8988T (cell line): ENCODE data around the gene TRAF5.
"Not testable (repeated sequence)": the region's sequence is repeated elsewhere in the genome, so short reads cannot be mapped to it uniquely, and the experiment has no call there.

Experiments used
- DNase-seq: peaks from one replicate; pipeline ENCODE4 v3.0.0; 2011

Gene TRAF5, protein sequence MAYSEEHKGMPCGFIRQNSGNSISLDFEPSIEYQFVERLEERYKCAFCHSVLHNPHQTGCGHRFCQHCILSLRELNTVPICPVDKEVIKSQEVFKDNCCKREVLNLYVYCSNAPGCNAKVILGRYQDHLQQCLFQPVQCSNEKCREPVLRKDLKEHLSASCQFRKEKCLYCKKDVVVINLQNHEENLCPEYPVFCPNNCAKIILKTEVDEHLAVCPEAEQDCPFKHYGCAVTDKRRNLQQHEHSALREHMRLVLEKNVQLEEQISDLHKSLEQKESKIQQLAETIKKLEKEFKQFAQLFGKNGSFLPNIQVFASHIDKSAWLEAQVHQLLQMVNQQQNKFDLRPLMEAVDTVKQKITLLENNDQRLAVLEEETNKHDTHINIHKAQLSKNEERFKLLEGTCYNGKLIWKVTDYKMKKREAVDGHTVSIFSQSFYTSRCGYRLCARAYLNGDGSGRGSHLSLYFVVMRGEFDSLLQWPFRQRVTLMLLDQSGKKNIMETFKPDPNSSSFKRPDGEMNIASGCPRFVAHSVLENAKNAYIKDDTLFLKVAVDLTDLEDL

DNA sequence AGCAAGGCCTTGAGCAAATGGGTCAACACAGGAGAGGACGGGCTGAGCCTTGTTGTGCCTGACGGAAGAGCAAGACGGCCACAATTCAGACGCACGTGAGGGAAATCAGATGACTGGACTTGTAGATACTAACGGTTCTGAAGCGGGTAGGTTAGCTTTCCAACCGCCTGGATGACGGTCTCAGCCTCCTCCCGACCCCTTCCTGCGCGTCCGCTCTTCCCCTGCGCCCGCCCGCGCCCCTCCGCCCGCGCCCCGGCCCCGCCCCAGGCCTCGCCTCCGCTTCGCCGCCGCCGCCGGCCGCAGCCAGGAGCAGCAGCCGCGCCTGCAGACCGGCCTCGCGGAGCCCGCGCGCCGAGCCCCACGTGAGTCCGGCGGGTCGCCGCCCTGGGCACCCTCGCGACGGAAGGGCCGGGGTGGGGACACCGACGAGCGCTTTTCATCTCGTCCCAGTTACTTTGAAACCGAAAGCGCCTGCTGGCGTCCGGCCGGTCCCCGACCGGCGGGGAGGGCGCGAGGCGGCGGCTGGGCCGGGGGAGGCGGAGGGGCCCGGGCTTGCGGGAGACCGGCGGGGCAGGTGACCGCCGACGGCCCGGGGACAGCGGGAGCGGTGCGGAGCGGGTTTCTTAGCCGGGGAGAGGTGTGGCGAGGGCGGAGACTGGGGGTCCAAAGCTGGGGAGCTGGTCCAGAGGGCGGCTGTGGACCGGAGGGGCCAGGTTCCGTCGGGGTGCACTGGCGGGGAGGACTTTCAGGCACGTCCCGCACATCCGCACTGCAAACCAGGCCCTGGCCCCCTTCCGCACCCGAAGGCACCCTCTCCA is at the start of gene TRAF5:
Gene TRAF5, plus strand, starts transcription at position 306 of the 818 bp plus-strand sequence. CDS start 26,407 bp downstream, outside the sequence.
- DNase-seq = peak; percentile 61

- DNase-seq = no peak
Measured at GRCh38 chr1:211279340-211279739, 47.3 kb upstream of the TRAF5 start.

DNA sequence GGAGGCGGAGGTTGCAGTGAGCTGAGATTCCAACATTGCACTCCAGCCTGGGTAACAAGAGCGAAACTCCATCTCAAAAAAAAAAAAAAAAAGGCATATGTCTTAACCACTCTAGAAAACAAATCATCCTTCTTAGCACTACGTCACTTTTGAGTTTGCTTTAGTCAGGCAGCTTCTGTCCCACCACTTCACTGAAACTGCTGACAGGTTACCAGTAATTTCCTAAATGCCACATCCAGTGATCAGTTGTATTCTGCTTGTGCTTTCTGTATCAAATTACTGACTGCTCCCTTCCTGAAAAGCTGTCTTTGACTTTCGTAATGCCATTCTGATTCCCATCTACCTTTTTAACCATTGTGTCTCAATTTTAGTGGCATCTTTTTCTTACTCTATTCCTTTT is 45.7 kb upstream of the TRAF5 start:
- no peak for DNase-seq

DNA sequence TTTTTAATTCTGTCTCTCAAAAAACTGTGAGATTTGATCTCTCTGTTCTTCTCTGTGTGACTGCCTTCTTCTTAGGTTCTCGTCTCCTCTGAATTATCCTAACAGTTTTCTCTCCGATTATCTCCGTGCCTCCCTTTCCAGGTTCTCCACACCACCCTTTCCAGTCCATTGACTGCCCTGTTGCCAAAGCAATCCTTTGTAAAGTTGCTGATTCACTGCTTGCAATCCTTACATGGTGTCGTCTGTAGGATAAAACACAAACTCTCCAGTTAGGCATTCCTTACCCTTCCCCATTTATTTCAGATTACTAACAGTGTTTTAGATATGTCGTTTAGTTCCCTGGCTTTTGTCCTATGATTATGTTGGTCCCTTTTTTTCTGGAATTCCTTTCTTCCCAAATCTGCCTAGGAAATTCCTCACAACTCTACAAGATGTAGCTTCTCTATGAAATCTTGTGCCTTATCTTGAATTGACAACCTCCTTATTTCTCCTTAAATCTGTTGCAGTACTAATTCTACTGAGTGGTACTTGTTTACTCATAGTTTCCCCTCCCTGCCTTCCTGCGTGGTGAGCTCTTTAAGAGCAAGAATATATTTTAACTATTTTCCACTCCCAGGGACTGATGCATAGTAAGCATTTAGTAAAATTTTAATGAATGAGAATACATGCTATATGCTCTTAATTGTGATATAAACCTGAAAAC is 45.2 kb upstream of the TRAF5 start:
- no peak for DNase-seq

- DNase-seq = no peak
Measured at GRCh38 chr1:211282023-211282373, 44.6 kb upstream of the TRAF5 start.

DNA sequence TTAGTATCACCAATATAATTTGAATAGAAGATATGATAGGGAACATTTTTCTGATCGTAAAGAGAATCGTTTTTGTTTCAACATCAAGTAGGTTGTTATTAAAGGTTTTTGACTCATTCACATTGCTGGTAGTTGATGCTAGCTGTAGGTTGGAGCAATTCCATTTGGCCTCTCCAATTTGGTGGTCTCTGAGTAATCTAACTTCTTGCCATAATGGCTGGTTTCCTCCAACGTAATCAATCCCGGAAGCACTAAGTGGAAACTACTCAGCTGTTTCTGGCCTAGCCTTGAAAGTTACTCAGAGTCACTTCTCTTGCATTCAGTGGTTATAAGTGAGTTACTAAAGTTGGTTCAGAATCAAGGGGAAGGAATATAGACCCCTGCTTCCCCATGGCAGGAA is 41.4 kb upstream of the TRAF5 start:
- no peak for DNase-seq

- no peak for DNase-seq
Measured at GRCh38 chr1:211287218-211287617, 39.4 kb upstream of the TRAF5 start.

GRCh38 chr1:211292411-211292810 is 34.2 kb upstream of the TRAF5 start:
- no peak for DNase-seq

DNA sequence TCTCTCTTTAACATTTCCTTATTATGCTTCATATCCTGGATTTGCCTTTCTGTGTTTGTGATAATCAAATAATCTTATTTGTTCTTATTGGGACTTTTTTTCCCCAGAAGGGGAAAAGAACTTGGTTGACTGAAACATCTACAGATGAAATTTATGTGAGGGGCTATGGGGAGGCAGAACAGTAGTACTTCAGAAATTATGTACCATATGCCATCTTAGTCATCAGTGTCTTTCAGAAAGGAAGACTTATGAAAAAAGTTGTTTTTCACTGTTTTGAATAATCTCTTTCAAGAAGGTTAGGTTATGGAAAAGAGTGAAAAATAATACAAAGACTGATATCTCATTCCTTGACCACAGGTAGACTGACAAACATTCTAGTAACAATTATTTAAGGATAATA is 30.2 kb upstream of the TRAF5 start:
- DNase-seq = no peak

DNA sequence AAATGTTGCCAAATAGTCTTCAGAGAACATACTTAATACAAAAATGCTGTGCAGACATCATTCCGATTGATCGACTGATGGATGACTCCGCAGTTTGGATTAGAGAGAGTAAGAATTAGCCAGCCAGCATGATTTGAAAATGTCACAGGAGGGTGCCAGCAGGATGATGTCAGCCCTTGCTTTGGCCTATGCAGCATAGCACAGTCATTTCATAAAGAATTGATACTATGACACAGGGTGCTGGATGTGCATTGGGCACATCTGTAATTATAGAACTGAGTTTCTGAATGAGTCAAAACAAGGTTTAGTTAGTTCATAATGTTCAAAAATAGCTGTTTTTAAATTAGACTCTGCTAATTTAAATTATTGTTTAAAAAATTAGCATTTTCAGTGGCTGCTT is 21.6 kb upstream of the TRAF5 start:
- DNase-seq = no peak

DNA sequence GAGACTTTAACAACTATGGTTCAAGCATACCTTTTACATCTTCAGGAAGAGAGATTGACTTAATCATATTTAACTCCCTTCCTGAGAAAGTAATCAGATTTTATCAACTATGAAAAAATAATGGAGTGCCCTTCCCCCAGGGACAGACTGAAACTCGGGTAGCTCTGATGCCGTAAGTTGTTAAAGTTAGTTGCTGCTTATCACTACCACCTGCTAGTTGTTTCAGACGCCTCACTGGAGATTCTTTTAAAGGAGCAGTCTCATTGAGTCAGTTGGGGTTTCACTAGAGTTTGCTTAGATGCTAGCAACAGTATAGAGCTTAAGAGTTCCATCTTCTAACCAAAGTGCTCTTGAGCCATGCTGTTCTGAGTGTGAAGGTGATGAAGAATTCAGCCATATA is 17.0 kb upstream of the TRAF5 start:
- DNase-seq = no peak

DNA sequence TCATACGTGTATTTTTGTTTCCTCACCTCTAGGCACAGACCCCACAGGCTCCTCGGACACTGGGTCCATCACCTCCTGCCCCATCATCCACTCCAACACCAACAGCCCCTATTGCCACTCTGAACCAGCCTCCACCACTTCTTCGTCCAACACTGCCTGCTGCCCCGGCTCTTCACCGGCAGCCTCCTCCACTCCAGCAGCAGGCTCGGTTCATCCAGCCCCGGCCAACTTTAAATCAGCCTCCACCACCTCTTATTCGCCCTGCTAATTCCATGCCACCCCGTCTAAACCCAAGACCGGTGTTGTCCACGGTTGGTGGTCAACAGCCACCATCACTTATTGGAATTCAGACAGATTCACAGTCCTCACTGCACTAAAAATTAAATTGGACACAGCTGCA is 13.2 kb upstream of the TRAF5 start:
- DNase-seq = no peak

GRCh38 chr1:211318576-211319280 is 7.9 kb upstream of the TRAF5 start:
- no peak for DNase-seq

GRCh38 chr1:211319892-211320291 is 6.7 kb upstream of the TRAF5 start:
- no peak for DNase-seq

DNA sequence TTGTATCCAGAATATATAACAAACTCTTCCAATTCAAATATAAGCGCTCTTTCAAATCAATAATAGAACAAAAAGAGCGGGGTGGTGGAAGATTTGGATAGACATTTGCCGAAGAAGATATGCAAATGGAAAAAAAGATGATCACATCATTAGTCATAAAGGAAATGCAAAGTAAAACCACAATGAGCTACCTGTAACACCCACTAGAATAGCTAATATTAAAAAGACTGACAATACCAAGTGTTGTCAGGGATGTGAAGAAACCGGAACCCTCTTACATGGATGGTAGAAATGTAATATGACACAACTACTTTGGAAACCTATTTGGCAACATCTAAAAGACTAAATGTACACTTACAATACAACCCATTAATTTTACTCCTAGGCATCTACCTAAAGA is 5.7 kb upstream of the TRAF5 start:
- no peak for DNase-seq

GRCh38 chr1:211321646-211322045 is 5.0 kb upstream of the TRAF5 start:
- DNase-seq = not testable (repeated sequence)

DNA sequence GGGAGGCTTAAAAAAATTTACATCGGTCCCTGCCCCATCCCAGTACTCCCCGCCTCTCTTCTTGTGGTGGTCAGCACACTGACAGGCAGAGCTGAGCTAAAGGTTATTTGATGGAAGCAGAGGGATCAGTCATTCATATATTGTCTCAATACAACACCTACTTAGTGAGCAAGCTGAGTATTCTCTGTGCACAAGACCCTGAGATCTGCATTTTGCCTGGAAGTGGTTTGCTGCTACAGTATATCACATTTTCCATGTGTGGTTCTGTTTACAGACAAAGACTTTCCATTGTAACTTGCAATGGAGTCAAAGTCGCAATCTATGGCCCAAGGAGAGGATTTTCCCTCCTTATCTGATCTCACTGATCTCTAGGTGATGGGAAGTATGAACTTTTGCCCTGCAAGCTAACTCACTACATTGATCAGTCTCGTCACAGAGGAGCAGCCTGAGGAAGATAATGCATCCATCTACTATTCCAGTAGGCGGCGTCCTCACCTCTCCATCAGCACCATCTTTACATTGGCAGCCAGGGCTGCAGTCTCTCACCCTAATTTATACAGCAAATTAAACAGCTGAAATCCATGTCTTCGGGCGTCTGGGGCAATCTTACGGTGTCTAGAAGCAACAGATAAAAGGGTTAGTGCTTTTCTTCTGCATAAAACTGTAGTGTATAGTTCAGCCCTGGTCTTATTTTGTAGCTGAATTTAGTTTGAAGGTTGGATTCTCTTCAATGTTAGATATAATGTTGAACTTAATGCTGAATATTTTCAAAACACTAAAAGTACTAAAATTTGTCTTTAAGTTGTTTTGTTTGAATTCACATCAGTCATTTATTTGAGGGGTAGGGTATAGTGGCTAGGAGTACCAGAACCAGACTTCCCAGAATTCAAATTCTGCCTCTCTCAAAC is 3.2 kb upstream of the TRAF5 start:
- DNase-seq = peak; percentile 62

DNA sequence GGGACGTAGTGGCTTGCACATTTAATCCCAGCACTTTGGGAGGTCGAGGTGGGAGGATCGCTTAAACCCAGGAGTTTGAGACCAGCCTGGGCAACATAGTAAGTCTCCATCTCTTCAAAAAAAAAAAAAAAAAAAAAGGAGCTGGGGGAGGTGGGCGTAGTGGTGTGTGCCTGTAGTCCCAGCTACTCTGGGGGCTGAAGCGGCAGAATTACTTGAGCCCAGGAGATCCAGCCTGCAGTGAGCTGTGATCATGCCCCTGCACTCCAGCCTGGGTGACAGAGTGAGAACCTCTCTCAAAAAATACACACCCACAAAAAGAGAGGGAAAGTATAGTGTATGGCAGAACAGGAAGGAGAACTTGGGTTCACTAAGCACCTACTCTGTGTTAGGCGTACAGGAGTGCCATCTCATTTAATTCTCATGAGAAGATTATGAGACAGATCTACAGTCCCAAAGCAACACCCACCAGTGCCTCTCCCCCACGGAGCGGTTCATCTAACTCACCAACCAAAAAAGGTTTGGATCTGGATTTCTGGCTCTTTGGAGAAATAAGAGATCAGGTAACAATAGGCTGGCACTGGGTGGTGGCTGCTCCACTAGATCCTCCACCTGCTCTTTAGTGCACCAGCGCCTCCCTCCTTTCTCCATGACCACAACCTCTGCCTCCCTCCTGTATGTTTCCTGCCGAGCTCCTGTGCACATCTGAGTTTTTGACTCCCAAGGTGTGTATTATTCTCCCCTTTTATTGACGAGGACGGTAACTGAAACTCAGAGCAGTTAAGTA is 1.4 kb upstream of the TRAF5 start:
- no peak for DNase-seq

- DNase-seq = no peak
Measured at GRCh38 chr1:211326140-211326527, 499 bp upstream of the TRAF5 start.

- no peak for DNase-seq
Measured at GRCh38 chr1:211327346-211327921, 801 bp downstream of the TRAF5 start.
